Activated naive CD8-positive, alpha-beta T cell treated with anti-CD3 and anti-CD28 coated beads, Interleukin-2, amount 50 U/mL, for 16 hours (primary cell): ENCODE results near the gene OR52N4.
"Not testable (repeated sequence)": the region's sequence is repeated elsewhere in the genome, so short reads cannot be mapped to it uniquely, and the experiment has no call there.

Experiments used
- DNase-seq: peaks from one replicate; pipeline ENCODE4 v3.0.0-alpha.2; 2020; ENCODE audit warnings: low read depth, low spot score

The OR52N4 gene

DNA sequence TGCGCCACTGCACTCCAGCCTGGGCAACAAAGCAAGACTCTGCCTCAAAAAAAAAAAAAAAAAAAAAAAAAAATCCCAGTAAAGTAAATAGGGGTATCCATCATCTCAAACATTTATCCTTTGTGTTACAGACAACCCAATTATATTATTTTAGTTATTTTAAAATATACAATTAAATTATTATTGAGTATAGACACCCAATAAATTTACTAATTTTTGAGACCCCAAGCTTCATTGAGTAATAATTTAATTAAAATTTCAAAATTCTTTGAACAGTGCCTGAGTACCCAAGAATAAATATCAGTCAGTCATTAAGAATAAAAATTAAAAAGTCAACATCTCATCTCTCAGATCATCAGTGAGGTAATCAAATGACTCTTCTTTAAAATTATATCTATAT lies at the start of gene OR52N4:
OR52N4 (plus strand) TSS at position 301 of the 400 bp plus-strand sequence. CDS start 498 bp downstream, outside the sequence.
- DNase-seq = no peak

- no peak for DNase-seq
Measured at GRCh38 chr11:5705688-5706087, 48.4 kb upstream of the OR52N4 start.

DNA sequence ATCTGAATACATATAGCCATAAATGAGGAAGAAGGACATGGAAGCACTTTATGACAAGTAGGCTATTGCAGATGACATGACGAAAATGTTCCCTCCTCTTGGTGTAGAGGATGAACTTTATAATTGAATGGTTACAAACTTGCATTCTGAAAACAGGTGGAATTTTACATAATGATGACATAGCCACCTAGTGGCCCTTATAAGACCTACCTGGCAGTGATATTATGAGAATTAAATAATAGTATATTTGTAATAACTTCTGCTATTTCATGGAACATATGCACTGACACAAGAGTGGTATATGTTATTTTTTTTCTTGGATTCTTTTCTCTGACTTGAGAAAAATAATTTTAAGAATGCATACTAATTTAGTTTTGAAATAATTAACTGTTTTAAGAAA lies 41.5 kb upstream of the OR52N4 start:
- no peak for DNase-seq

DNA sequence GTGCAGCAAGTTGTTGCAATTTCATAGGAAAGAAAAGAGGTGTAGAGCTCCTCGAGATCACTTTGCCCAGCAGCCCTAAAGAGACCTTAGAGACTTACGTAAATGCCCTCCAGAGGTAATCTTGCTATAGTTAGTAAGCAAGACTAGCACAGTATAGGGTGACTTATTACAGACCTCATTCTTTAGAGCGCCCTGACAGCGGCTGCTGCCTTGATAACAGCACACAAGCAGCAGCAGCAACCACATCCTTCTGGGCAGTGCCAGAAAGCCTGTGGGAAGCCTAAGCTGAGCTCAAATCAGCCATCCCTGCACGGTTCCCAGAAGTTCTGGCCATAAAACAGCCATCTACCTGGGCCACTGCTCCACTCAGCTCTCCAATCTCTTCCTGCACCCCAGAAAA lies 40.3 kb upstream of the OR52N4 start:
- no peak for DNase-seq

- not testable (repeated sequence) for DNase-seq
Measured at GRCh38 chr11:5716518-5716917, 37.5 kb upstream of the OR52N4 start.

DNA sequence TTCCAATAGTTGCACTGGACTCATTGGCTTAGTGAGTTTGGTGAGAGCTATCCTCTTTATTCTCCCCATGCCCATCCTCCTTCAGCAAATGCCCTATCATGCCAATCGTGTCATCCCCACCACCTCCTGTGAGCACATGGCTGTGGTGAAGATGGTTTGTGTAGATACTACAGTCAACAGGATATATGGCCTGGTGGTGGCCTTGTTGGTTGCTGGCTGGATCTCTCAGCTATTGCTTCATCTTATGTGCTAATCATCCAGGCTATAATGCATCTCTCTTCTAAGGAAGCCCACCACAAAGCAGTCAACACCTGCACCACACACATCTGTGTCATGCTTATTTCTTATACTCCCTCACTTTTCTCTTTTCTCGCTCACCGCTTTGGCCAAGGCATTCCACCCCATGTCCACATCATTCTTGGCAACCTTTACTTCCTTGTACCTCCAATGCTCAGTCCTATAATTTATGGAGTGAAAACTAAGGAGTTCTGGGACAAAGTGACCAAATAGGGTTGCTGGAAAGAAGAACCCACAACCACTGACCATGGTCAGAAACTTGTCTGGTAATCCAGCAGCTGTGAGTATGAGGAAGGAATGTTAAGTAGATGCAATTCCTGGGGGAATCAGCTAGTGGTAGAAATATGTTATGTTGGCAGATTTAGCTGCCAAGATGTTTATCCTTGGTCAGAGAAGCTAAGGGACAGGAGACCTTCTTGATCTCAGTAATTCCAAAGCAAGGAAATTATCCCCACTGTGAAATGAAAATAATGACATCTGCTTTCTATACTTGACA lies 34.1 kb upstream of the OR52N4 start:
- DNase-seq = no peak

- no peak for DNase-seq
Measured at GRCh38 chr11:5722622-5723021, 31.4 kb upstream of the OR52N4 start.

GRCh38 chr11:5726351-5726750 lies 27.7 kb upstream of the OR52N4 start:
- no peak for DNase-seq

DNA sequence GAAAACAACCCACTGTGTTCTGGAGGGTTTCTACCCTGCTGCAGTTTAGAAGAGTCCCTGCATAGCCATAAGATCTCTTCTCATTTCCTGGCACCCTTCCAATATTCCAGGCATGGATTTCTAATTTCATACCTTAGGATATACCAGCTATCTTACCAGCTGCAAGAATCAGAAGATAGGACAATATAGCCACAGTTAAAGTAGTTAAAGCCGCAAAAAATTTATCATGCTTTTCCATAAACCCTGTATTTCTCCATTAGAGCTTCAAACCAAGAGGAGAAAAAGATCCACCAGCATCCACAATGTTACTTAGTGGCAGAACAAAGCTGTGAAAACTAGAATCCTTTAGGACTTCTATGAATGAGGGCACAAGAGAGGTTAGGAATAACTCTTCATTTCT lies 26.4 kb upstream of the OR52N4 start:
- DNase-seq = no peak

GRCh38 chr11:5736396-5736795 lies 17.6 kb upstream of the OR52N4 start, which contains the start of gene OR56B1:
Gene OR56B1, plus strand, starts transcription at chr11:5736448. Its CDS starts 69 bp downstream, at chr11:5736517.
- no peak for DNase-seq

GRCh38 chr11:5737091-5737490 lies 17.0 kb upstream of the OR52N4 start:
- no peak for DNase-seq

- DNase-seq = no peak
Measured at GRCh38 chr11:5737670-5738392, 16.2 kb upstream of the OR52N4 start.

DNA sequence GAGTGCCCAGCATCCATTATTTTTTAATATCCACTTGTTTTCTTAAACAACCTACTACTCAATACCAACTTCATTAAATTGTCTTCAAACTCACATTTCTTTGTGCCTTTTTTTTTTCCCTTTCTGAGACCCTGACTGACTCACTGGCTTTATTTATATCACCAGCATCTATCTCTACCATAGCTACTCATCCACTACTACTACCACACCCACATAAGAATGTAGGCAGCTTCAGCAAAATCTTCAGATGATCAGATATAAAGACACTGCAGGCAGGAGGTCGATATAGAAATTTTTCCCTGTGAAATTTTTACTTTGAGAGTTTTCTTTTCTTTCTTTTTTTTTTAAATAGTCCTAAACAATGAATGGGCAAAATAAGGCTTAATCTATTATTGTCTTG lies 15.6 kb upstream of the OR52N4 start:
- DNase-seq = no peak

DNA sequence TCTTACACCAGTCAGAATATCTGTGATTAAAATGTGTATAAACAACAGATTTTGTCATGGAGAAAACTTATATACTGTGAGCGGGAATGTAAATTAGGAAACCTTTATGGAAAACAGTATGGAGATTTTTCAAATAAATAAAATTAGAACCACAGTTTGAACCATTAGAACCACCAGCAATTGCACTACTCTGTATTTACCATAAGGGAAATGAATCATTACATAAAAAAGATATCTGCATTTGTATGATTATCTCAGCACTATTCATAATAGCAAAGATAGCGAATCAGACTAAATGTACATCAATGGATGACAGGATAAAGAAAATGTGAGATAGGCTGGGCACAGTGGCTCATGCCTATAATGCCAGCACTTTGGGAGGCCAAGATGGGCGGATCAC lies 7.4 kb upstream of the OR52N4 start:
- DNase-seq = no peak

DNA sequence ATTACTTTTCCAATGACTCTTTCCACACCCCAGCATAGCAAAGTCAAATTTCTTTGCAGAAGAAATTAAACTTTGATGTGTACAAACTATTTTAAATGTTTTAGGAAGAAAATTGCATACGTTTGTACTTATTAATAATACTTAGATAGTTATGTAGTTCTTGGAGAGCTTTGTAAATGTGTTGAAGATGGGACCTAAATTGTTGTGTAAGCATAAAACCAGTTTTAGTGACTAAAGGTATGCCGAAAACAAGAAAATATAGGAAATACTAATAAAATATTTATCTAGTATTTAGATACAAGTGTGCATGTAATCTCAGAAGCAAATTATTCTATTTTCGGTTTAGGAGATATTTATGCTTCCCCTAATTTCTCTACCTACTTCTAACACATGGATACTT lies 4.2 kb upstream of the OR52N4 start:
- DNase-seq = no peak

- no peak for DNase-seq
Measured at GRCh38 chr11:5767056-5767455, 13.0 kb downstream of the OR52N4 start.

- no peak for DNase-seq
Measured at GRCh38 chr11:5783255-5783654, 29.2 kb downstream of the OR52N4 start, which contains the start of gene OR52N5. Gene OR52N5, minus strand, starts transcription at chr11:5783355. Its CDS starts 4,721 bp downstream, at chr11:5778634.

DNA sequence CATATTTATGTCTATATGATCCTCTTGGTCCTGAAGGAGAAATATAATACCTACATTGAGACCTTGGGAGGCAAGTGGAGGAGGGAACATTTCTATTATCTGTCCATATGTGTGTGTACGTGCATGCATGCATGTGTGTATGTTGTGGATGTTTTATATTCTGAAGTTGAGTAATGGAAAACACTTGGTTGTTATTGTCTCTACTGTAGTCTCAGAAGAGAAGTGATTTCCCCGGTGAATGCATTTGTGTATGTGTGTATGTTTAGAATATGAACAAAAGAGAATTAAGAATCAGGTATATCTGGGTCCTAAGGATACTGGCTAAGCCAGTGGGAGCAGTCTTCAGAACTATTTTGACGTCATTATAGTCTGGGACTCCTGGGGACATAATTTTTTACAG lies 37.1 kb downstream of the OR52N4 start, which contains the start of gene OR52N1:
OR52N1 (minus strand) TSS at position 101 of the 400 bp plus-strand sequence. CDS start 2,449 bp downstream, outside the sequence.
- DNase-seq = no peak

GRCh38 chr11:5796541-5796940 lies 42.5 kb downstream of the OR52N4 start:
- DNase-seq = no peak

DNA sequence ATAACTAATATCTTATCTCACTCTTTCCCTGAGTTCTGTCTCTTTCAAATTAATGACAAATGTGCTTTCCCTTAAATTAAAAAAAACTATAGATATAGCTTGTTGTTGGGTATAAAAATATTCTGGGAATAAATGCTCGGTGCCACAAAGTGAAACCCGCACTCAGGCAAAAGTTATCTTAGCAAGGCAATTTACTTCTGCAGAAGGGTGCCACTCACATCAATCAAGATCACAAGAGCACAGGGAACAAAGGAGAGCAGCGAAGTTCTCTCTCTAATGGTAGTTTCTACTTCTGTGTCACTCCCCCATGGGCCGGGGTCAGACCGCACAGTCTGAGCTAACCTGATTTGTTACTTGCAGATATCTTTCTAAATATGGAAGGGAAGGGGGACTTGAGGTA lies 49.9 kb downstream of the OR52N4 start:
- no peak for DNase-seq
